ENCODE data around the gene PLD4.

The PLD4 gene

DNA sequence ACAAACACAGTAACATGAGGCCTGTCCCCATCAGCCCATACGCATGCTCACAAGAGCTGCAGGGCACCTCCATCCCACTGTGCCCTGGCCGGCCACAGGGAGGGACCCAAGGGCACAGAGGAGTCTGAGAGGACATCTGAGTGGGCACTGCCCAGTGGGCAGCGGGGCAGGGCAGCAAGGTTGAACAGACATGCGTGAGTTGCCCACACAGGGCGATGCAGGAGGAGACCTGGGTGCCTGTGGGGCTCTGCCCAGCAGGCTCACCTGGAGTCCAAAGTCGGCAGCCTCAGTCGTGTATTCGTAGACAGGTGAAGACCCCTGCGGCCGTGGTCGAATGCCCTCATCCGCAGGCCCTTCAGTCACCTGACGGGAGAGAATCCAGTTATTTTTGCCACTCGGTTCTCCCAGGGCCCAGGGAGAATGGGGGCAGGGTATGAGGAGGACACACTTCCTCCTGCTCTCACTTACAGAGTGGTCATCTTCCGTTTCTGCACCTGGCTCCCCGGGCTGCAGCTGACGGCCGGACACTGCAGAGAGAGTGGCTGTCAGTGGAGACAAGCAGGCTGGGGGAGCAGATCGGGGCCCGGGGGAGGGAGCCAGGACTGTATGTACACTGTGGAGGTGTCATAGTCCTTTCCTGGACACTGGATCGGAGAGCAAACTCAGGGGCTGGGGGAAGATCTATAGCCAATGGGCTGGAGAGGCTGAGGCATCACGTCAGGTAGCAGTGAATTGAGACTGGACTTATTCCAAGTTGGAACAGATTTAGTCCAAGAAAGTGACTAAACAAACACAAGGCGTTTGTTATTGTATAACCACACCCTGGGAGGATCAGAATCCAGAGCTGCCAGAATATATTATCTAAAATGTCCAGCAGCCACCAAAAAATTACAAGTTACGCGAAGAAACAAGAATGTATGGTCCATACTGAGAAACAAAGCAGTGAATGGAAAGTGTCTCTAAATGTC is 32.8 kb downstream of the PLD4 start:
- DNase-seq: no peak

DNA sequence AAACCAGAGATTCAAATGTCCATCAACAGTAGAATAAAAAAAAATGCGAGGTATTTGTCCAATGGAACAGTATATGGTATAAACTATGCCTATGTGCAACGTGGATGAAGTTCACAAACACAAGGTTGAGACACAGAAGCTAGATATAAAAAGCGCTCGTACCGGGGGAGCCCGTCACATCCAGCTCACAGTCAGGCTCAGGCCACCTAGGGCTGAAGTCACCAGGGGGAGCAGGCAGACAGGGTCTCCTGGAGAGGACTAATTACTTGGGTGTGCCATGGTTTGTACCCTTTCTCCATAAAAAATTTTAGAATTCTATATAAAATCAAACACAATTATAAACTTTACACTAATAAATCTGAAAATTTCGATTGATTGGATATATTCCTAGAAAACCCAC is 39.9 kb downstream of the PLD4 start:
- DNase-seq: no peak

DNA sequence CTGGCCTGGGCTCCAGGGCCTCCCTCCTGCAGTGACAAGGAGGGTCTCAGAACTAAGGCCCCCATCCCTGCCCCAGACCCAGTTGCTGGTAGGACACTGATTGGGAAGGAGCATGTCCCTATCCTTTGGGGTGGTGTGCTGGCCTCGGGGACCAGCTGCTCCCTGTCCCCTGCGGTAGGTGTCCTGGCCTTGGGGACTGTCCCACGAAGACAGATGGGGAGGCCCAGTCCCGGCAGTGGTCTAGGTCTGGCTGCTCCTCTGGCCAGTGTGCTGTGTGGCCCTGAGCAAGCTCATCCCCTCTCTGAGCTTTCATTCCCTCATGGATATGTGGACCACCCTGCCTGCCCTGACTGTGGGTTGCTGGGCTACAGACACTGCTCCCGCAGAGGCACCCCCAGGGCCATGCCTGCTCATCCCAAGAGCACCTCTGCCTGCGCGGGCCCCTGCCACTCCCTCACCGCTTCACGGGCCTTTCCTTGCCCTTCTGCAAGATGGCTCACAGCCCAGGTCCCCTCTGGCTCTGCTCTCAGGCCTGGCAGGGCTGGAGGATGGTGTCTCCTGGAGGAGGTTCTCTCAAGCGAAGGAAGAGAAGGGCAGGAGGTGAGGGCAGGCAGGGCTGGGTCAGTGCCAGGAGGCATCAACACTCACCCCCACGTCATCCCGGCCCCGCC is 41.0 kb downstream of the PLD4 start:
- DNase-seq: no peak

DNA sequence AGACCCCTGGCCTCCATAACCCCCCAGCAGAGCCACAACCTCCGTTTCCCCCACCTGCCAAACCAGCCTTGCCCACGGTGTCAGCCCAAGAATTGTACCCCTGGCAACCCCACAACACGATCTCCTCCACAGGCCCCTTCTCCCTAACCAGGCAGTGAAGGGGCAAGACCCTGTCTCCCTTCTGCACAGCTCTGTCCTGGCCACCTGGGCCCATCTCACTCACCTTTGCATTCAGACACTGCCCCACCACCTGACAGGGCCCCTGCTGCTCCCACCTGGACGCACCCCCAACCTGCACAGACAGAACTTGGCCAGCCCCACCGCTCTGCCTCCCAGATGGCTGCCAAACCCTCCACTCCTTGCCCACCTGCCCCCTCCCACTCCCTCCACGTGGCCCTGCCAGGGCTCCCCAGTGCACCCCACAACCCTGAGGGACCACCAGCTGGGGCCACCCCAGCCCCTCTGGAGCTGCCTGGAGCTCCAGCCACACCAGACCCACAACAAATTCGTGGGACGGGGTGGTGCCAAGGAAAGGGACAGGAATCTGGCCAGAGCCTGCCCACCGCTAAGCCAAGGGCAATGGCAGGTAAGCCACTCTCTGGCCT is 41.7 kb downstream of the PLD4 start:
- DNase-seq: no peak

DNA sequence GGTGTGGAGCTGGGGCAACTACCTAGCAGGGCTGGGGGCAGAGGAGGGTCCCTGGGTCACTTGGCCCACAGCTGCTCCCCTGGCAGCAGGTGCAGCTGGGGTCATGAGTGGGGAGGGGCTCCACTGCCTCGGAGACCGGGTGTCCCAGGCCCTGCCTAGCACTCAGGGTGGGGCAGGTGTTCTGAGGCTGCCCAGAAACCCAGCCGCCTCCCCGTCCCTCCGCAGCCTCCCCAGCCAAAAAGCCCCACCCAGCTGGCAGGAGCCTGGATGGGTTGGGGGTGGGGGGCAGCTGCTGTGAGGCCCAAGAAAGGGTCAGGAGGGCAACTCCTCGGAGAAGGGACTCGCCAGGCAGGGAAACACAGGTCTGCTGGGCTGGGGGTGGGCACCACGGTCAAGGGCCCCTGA is 42.3 kb downstream of the PLD4 start:
- DNase-seq: no peak

DNA sequence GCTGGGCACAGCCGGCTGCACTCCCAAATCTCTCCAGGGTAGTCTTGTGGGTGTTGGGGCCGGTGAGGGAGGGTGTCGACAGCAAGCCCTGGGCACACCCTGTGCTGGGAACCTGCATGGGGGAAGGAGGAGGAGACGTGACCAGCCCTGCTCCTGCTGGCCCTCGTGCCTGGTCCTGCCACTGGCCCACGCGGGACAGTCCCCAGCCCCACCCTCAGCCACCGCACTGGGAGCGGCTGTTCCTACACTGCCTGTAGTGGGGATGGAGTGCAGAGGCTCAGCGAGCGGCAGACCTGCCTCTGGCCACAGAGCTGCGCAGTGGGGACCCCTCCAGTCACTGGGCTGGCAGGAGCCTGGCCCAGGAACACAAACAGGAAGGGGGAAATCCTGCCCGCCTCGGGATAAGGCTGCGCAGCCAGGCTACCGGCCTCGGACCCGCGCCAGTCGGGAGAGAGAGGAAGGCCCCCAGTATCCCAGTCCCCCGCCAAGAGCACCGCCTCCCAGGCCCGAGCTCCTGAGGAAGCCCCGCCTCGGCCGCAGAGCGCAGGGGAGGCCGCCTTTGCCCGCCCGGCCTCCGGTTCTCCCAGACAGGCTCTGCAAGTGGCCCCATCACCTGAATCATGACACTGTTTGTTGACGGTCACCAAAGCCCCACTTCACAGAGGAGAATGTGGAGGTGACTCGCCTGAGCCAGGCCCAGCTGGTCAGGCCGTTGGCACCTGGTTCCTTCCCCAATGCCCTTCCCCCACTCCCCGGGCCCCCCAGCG is 42.9 kb downstream of the PLD4 start:
- DNase-seq: no peak

DNA sequence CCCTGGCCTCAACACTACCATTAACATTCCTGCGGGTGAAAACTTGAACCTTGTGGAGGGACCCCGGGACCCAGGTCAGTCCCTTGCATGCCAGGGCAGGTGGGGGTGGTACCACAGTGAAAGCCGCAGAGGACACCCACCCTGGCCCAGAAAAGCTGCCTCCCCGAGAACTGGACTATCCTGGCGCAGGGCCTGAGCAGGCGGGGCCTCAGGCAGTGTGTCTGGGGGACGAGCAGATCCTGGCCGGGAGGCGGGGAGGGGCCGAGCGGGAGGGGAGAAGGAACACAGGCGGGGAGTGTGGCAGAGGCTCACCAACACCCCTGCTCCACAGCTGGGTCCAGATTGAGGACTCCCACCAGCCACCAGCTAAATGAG is 43.5 kb downstream of the PLD4 start:
- DNase-seq: no peak

DNA sequence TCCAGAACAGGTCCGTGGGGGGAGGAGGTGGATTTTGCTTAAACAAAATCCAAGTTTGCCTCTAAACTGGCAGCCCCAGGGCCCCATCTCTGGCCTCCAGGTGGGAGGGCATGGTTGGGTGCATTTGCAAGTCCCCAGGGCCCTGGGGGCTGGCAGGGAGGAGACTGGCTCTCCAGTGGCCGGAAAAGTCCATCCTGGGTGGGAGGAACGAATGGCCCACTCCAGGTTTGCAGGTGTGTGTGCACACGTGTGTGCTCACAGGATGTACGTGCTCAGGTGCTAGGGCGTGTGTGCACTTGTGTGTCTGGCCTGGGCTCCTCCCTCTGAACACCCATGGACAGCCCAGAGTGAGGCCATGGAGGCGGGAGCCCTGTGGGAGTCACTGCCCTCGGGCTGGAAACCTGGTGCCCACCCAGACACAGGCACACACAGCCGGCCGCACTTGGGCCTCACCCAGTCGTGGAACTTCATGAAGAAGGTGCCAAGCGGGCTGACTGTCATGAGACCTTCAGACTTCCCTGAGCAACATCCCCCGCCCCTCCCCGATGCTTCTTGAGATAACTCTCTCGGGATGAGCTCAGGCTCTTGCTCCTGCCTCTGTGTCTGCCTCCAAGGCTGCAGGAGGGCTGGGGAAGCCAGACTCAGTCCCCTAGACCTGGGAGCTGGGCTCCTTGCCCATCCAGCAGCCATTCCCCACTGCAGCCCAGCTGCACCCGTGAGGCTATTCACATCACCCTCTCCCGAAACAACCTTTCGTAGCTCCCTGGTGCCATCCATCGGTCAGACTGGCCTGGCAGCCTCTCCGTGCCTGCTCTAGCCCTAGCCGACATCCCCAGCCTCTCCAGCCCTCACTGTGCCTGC is 44.1 kb downstream of the PLD4 start:
- DNase-seq: no peak

DNA sequence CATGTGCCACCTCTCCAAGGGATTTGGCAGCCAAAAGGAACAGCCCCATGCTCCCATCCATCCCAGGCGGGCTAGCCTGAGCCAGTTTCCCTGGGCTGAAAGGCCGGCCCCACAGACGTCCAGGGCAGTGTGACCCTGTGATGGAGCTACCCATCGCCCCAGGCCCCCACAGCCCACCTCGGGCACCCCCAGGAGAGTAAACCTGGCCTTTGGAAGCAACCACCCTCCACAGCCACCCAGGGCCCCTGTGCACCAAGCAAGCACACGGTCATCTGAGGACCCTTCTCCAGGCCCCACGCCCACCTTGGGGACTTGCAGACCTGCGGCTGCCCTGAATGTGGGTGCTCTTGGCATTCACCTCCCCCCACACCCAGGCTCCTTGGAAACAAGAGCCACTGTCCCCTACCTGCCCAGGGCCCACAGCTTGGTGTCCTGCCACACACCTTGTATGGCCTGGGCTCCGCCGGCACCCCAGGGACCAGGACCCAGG is 45.1 kb downstream of the PLD4 start:
- no peak for DNase-seq

DNA sequence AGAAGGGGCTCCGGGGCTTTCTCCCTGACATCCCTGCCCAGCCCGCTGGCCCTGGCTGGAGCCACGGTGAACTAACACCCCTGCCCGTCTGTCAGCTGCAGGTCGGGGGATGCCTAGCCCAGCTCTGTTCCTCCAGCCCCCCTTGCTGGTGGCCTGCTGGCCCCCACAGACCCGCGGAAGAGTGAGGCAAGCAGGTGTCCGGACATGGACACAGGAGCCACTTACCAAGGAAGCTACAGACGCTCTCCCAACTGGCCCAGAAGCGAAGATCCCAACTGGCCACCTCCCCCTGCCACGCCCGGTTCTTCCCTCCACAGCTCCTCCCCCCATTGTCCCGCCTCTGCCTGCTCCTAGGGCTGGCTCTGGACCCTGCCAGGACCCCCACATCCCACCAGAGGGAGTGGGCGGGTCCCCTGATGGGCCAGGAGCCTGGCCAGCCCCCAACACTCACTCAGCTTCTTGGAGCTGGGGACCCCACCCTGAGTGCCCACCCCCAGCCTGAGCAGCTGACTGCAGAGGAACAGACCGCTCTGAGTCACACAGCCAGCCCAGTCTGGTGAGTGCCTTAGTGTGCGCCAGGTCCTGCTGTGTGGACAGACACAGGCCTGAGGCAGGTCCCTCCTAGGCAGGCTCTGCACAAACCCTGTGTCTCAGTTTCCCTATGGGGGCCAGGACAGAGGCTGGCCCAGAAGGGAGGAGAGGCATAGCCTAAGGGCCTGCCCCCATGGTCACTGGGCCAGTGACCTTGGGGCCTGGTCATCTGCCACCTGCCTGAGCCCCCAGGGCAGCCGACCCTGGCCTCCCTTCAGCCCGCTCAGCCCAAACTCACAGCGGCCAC is 45.8 kb downstream of the PLD4 start:
- no peak for DNase-seq

DNA sequence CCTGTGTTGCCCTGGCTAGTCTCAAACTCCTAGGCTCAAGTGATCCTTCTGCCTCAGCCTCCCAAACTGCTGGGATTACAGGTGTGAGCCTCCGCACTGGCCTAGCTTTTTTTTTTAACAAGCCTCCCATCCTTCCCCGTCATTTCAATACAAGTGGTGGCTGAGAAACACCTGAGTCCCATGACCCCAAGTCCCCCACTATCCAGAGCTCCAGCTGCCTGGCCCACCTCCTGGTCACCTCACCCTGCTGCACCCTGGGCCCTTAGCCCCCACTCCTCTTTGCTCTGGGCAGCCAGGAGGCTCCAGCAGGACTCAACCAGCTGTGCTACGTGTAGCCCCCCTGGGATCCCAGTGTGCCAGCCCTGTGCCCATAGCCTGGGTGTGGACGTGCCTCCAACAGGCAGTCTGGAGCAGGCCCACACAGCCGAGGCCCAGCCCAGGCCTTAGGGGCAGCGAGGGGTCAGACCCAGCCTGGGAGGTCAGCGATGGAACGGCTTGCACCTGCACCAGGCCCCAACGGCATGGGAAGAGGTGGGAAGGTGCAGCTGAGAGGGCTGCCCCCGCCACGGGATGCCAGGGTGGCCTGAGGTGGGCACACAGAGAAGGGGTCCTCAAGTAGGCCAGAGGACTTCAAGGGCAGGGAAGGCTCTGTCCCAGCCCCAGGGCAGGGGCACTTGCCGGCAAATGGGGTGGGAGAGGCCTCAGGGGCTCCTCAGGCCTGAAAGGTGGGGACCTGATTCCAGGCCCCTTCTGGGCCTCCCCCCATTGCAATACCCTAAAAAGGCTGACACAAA is 47.0 kb downstream of the PLD4 start:
- DNase-seq: no peak

DNA sequence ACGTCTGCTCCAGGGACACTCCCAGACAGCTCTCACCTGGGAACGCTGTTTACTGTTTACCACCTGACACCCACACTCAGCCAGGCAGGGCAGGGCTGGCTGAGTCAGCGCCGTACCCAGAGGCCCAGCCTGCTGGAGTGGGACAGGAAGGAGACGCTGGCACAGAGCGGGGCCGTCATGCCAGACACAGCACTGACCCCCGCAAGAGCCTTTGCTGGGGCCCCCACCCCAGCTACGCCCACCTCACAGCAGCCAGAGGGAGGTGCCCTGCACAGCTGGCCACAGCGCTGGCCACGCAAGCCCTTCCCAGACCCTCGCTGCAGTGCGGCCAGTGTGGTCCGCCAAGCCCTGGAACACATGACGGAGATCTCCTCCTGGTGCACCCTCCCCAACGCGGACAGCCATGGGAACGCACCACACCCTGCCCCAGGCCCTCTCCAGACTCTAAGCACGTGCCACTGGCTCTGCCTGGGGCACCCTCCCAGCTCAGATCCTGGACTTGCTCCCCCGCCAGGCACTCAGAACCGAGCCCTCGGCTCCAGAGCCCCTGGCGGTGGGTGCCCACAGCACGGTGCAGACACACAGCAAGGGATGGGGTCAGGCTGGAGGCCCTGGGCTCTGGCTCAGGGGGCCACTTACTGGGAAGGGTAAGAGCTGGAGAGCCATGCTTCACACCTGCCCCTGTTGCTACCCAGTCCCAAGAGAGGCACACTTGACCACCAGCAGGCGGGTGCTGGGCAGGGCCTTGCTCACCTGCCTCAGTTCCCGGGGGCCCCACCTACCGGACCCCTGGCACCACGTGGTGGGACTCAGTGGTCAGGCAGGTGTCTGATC is 47.8 kb downstream of the PLD4 start:
- no peak for DNase-seq

DNA sequence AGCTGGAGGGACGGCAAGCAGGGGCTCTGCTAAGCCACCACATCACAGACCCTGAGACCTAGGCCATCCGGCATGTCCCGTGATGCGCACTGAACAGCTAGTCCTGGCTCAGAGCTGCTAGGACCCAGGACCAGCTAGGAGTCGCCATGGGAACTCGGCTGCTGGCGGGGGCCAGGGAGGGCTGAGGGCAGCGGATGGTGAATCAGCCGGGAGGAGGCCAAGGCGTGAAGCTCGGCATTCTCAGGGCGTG is 48.4 kb downstream of the PLD4 start:
- DNase-seq: no peak

DNA sequence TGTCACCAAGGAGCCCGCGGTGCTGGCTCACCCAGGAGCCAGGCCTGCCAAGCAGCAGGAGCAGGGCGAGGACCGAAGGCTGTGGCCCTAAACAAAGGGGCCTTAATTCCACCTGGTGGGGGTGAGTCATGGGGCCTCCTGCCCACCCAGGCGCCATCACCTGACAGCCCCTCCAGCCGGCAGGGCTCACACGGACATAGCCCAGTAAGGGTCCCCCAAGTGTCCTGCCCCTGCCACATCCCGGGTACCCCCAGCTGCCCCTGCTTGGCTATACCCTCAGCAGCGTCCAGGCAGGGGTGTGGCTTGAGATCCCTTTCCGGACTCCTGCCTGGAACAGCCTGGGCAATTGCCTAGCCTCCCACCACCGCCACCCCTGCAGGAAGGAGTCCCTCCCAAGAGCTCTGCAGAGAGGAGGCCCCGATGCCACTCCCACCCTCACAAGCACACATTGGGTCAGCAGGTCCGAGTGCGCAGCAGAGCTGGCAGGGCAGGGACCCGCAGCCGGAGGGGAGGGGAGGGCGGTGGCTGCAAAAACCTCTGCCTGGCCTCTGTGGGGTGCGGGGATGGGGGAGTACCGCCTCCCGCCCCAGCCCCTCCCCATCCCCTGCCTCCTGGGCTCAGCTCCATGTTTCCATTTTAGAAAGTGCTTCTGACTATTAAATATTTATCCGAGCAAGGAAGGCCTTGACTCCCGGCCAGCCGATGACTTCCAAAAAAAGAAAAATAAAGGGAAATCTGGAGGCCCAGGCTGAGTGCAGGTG is 48.9 kb downstream of the PLD4 start:
- DNase-seq: no peak

DNA sequence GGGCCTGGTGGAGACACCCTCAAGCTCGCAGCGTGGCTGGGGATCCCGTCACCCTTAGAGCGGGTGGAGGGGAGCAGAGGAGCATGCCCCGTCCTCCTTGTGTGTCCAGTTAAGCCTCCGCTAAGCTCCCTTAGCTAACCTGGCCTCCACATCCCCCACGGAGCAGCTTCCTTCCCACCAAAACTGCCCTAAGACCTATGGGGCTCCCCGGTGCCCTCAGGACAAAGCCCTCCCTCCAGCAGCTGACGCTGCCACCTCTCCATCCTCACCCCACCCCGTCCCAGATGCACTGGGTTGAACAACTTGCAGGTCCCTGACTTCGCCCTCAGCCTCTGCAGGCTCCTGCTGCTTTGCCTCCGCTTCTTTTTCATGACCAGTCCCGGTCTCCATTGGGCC is 49.5 kb downstream of the PLD4 start:
- DNase-seq: no peak

DNA sequence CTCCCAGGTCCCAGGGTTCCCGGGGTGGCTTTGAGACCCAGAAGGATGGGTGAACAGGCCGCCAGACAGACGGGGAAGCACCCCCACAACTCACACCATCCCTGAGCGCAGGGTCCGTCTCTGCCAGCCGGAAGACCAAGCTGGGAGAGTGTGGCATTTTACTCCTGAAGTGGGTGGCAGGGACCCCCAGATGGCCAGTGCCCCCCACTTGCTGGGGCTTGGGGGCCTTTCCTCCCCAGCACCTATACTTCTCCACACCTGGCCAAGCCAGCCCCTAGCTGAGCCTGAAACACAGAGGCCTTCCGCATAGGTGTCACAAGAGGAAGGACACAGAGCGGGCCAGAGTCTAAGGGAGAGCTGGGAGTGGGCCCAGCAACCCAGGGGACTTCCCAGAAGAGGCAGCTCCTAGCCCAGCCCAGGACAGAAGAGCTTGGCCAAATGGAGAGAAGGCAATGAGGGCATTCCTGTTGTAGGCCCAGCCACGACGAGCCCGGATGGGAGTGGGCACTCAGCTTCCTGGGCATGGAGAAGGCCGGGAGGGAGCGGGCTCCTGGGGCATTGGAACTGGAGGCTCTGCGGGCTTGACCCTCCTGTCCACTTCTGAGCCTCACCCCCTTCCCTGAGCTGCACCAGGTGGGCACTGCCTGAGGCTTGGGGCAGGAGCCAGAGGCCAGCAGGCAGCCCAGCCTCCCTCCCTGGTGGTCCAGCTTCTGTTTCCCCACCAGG is 50.1 kb downstream of the PLD4 start:
- no peak for DNase-seq

DNA sequence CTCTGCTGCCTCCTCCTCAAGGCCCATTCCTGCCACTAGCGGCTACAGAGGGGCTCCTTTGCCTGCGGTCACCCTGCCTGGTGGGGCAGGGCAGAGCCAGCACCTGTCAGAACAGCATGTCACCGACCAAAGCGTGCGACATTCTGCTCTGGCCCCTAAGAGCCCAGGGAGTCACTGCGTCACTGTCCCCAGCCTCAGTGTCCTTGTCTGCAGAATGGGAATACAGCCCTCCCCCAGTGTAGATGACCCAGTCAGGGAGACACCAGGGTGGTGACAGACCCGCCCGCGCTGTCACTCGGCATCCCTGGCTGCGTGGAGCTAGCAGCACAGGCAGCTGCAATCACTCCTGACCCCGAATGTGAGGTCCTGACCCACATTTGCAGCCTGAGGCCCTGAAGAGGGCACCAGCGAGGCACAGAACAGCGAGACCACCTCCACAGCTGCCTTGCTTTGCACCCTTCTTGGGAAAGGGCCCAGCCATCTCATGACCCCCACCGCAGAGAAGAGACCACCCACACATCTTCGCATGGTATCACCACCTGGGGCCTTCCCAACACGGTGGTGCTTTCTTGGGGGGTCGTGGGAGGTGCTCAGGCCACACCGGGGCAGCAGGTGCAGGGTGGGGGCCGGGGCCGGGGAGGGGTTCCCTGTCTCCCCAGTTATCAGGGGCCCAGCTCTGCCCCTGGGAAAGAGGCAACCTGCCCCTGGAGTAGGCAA is 51.0 kb downstream of the PLD4 start:
- no peak for DNase-seq

All from NCI-H1436 (cell line).